Neural progenitor cell (in vitro differentiated cells): ENCODE results near the gene NPC1. TPM values are rescaled to one million over a fixed set of nuclear protein-coding genes. Genes with fewer than 3 reads are reported as not detected.

Experiments
- DNase-seq: peaks from one replicate; pipeline ENCODE4 v3.0.0-alpha.2; 2016; ENCODE audit warnings: low spot score
- H2AFZ ChIP-seq: fragments of 200-600 bp; sonication (generic); replicated peaks from 2 replicates; pipeline ENCODE4 v1.6.1; 2016; ENCODE audit warnings: antibody characterized with exemption
- H3F3A ChIP-seq: fragments of 200-600 bp; sonication (generic); 2 replicates; pipeline ENCODE4 v1.6.1; 2016; ENCODE audit warnings: antibody characterized with exemption, low read depth
- H3K27ac ChIP-seq: fragments of 200-600 bp; sonication (generic); 2 replicates; pipeline ENCODE4 v1.5.1; 2016; ENCODE audit warnings: mild to moderate bottlenecking
- H3K27me3 ChIP-seq: fragments of 200-600 bp; sonication (generic); 2 replicates; pipeline ENCODE4 v1.6.1; 2016; ENCODE audit warnings: mild to moderate bottlenecking, moderate library complexity
- H3K36me3 ChIP-seq: fragments of 200-600 bp; sonication (generic); 2 replicates; pipeline ENCODE4 v1.5.1; 2016
- H3K4me1 ChIP-seq: fragments of 200-600 bp; sonication (generic); 2 replicates; pipeline ENCODE4 v1.6.1; 2016; ENCODE audit warnings: mixed run types
- H3K4me2 ChIP-seq: fragments of 200-600 bp; sonication (generic); 2 replicates; pipeline ENCODE4 v1.6.1; 2016
- H3K4me3 ChIP-seq: fragments of 200-600 bp; sonication (generic); 2 replicates; pipeline ENCODE4 v1.5.1; 2016
- H3K79me2 ChIP-seq: fragments of 200-600 bp; sonication (generic); 2 replicates; pipeline ENCODE4 v1.6.1; 2016; ENCODE audit warnings: low read depth
- H3K9ac ChIP-seq: fragments of 200-600 bp; sonication (generic); 2 replicates; pipeline ENCODE4 v1.6.1; 2016
- H3K9me3 ChIP-seq: fragments of 200-600 bp; sonication (generic); 2 replicates; pipeline ENCODE4 v1.5.1; 2016; ENCODE audit warnings: low read depth
- H4K20me1 ChIP-seq: fragments of 200-600 bp; sonication (generic); 2 replicates; pipeline ENCODE4 v1.6.1; 2016; ENCODE audit warnings: low read depth
- H3K27ac Mint-ChIP-seq: 3 replicates; pipeline ENCODE4 v1.8.0; 2021; ENCODE audit warnings: mixed read lengths
- H3K27me3 Mint-ChIP-seq: 2 replicates; pipeline ENCODE4 v1.8.0; 2022; ENCODE audit warnings: low read depth, mild to moderate bottlenecking, inconsistent platforms, moderate library complexity, mixed read lengths; ENCODE audit not compliant: insufficient read depth
- H3K36me3 Mint-ChIP-seq: 3 replicates; pipeline ENCODE4 v1.8.0; 2021; ENCODE audit warnings: mixed read lengths
- H3K4me1 Mint-ChIP-seq: 3 replicates; pipeline ENCODE4 v1.8.0; 2021; ENCODE audit warnings: mixed read lengths
- H3K4me3 Mint-ChIP-seq: 3 replicates; pipeline ENCODE4 v1.8.0; 2021; ENCODE audit warnings: mild to moderate bottlenecking, moderate library complexity, mixed read lengths
- H3K9me3 Mint-ChIP-seq: 3 replicates; pipeline ENCODE4 v1.8.0; 2020; ENCODE audit warnings: mixed read lengths
- EZH2 ChIP-seq: fragments of 200-600 bp; sonication (generic); IDR thresholded peaks from 2 replicates; pipeline ENCODE4 v1.6.1; 2017; ENCODE audit warnings: antibody characterized with exemption, mild to moderate bottlenecking, moderate library complexity
- EZH2phosphoT487 ChIP-seq: fragments of 200-600 bp; sonication (generic); IDR thresholded peaks from 2 replicates; pipeline ENCODE4 v1.6.1; 2017; ENCODE audit warnings: antibody characterized with exemption
- total RNA-seq: library from RNA; depleted of rRNA; stranded (reverse); fragments of >200 nt; gene quantifications from 2 replicates; pipeline ENCODE4 v1.2.3, GENCODE V29; 2015; ENCODE audit warnings: low replicate concordance
- TF ChIP-seq, protein P1 (sequence below): fragments of 200-600 bp; sonication (generic); IDR thresholded peaks from 2 replicates; pipeline ENCODE4 v1.5.1; 2017; ENCODE audit warnings: antibody characterized with exemption, mild to moderate bottlenecking

Gene NPC1
- total RNA-seq, 1 donor from 2014 or later: 20.9 TPM

DNA sequence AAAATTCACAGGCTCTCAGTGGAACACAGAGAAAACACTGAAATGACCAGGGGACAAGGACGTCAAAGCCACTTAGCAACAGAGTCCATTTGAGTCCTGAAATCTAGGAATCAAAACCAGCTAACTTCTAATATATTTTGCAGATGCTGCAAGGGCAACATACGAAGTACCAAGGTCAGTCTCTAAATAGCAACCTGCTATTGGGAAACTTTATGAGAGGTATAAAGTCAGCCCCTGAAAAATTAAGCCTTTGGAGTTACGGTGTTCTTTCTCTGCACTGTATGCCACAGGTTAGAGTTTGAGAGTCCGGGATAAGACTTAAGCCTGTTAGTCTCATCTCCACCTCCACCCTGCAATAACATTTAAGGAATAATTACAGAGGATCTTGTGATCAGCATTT, 13.3 kb downstream of the NPC1 start:
- no peaks in the 10 kb centered on the region for H3K79me2 ChIP-seq
- H3K4me1 Mint-ChIP-seq: no peaks in the 10 kb centered on the region
- H3K27me3 Mint-ChIP-seq: no peaks in the 10 kb centered on the region
- H3F3A ChIP-seq: no peaks in the 10 kb centered on the region
- H3K27ac Mint-ChIP-seq: no peak overlapping the region
- H3K9ac ChIP-seq: no peak overlapping the region
- peaks cover 10% of the 10 kb centered on the region for H3K36me3 Mint-ChIP-seq
- no peak for DNase-seq
- H3K27me3 ChIP-seq: no peaks in the 10 kb centered on the region
- H2AFZ ChIP-seq: no peak overlapping the region
- no peak overlapping the region for H3K27ac ChIP-seq
- no peaks in the 10 kb centered on the region for H3K36me3 ChIP-seq
- no peak overlapping the region for H3K4me3 Mint-ChIP-seq
- TF ChIP-seq, protein P1, sequence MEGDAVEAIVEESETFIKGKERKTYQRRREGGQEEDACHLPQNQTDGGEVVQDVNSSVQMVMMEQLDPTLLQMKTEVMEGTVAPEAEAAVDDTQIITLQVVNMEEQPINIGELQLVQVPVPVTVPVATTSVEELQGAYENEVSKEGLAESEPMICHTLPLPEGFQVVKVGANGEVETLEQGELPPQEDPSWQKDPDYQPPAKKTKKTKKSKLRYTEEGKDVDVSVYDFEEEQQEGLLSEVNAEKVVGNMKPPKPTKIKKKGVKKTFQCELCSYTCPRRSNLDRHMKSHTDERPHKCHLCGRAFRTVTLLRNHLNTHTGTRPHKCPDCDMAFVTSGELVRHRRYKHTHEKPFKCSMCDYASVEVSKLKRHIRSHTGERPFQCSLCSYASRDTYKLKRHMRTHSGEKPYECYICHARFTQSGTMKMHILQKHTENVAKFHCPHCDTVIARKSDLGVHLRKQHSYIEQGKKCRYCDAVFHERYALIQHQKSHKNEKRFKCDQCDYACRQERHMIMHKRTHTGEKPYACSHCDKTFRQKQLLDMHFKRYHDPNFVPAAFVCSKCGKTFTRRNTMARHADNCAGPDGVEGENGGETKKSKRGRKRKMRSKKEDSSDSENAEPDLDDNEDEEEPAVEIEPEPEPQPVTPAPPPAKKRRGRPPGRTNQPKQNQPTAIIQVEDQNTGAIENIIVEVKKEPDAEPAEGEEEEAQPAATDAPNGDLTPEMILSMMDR: no peak
- TF ChIP-seq EZH2phosphoT487 (no peak), EZH2 (no peak)
- H4K20me1 ChIP-seq: no peaks in the 10 kb centered on the region
- H3K4me2 ChIP-seq: no peak overlapping the region
- no peak overlapping the region for H3K4me3 ChIP-seq
- no peaks in the 10 kb centered on the region for H3K4me1 ChIP-seq
- no peaks in the 10 kb centered on the region for H3K9me3 Mint-ChIP-seq
- no peaks in the 10 kb centered on the region for H3K9me3 ChIP-seq

DNA sequence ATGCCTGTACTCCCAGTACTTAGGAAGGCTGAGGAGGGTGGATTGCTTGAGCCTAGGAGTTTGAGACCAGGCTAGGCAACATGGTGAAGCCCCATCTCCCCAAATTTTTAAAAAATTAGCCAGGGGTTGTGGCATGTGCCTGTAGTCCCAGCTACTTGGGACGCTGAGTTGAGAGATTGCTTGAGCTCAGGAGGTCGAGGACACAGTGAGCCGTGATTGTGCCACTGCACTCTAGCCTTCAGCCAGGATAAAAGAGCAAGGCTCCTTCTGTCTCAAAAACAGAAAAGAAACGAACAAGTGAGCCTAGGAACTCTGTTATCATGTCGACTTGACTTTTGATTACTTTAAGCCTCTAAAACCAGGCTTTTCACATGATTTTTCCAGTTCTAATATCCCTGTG, 13.7 kb downstream of the NPC1 start:
- Histone ChIP-seq H2AFZ (no peak overlapping the region), H3K9me3 (no peaks in the 10 kb centered on the region), H3K4me1 (no peaks in the 10 kb centered on the region), H3K27me3 (no peaks in the 10 kb centered on the region), H3K36me3 (no peaks in the 10 kb centered on the region), H3K79me2 (no peaks in the 10 kb centered on the region), H3K27ac (no peak overlapping the region), H3K9ac (no peak overlapping the region), H3K4me3 (no peak overlapping the region), H3K4me2 (no peak overlapping the region), H4K20me1 (no peaks in the 10 kb centered on the region), H3F3A (no peaks in the 10 kb centered on the region)
- H3K9me3 Mint-ChIP-seq: no peaks in the 10 kb centered on the region
- peaks cover 10% of the 10 kb centered on the region for H3K36me3 Mint-ChIP-seq
- H3K4me3 Mint-ChIP-seq: no peak overlapping the region
- no peak for TF ChIP-seq EZH2phosphoT487
- no peak for TF ChIP-seq EZH2
- TF ChIP-seq, protein P1: no peak
- no peaks in the 10 kb centered on the region for H3K4me1 Mint-ChIP-seq
- no peak overlapping the region for H3K27ac Mint-ChIP-seq
- DNase-seq: no peak
- no peaks in the 10 kb centered on the region for H3K27me3 Mint-ChIP-seq

DNA sequence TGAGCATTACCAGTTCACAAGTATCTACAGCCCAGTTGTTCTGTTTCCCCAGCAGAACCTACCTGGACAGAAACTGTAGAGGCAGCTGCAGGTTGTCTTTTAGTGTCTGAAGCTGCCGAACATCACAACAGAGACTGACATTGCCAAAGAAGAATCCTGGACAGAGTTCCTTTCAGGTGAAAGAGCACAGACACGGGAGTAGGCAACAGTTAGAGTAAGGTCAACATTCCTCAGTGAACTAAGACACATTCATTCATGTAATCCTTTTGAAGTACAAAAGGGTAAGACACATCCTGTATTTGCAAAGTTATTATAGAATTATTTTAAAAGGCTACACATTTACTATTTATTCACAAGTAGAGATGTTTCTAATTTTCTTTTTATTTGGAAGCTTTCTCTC, 14.3 kb downstream of the NPC1 start:
- H3K27me3 Mint-ChIP-seq: no peaks in the 10 kb centered on the region
- H3K27ac Mint-ChIP-seq: no peak overlapping the region
- Histone ChIP-seq H3K79me2 (no peaks in the 10 kb centered on the region), H2AFZ (no peak overlapping the region), H3K4me3 (no peak overlapping the region), H3K27me3 (no peaks in the 10 kb centered on the region), H3K36me3 (no peaks in the 10 kb centered on the region), H3K27ac (no peak overlapping the region), H3F3A (no peaks in the 10 kb centered on the region), H4K20me1 (no peaks in the 10 kb centered on the region), H3K4me2 (no peak overlapping the region), H3K9me3 (no peaks in the 10 kb centered on the region), H3K4me1 (no peaks in the 10 kb centered on the region), H3K9ac (no peak overlapping the region)
- H3K9me3 Mint-ChIP-seq: no peaks in the 10 kb centered on the region
- no peaks in the 10 kb centered on the region for H3K4me1 Mint-ChIP-seq
- no peak for DNase-seq
- peaks cover 13% of the 10 kb centered on the region for H3K36me3 Mint-ChIP-seq
- no peak overlapping the region for H3K4me3 Mint-ChIP-seq
- TF ChIP-seq EZH2 (no peak), EZH2phosphoT487 (no peak)
- TF ChIP-seq, protein P1: no peak
